Measurements from ENCODE around the gene SRRM3.

DNA sequence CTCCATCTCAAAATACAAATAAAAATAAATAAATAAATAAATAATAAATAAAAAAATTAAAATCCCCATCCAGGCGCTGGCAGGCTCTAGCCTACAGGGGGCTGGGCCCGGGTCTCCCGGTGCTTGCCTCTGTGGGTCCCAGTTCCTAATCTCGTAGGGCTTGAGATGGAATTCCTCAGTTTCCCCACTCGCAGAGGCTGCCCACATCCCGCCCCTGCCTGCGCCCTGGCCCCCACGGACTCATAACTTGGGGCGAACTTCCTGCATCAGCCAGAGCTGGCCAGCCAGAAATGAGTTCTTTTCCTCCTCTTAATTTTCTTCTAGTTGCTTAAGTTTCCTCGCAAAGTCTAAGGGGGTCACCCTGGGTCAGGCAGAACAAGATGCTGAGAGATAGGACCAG is 22.0 kb upstream of the SRRM3 start:
- TF ChIP-seq, protein P1, sequence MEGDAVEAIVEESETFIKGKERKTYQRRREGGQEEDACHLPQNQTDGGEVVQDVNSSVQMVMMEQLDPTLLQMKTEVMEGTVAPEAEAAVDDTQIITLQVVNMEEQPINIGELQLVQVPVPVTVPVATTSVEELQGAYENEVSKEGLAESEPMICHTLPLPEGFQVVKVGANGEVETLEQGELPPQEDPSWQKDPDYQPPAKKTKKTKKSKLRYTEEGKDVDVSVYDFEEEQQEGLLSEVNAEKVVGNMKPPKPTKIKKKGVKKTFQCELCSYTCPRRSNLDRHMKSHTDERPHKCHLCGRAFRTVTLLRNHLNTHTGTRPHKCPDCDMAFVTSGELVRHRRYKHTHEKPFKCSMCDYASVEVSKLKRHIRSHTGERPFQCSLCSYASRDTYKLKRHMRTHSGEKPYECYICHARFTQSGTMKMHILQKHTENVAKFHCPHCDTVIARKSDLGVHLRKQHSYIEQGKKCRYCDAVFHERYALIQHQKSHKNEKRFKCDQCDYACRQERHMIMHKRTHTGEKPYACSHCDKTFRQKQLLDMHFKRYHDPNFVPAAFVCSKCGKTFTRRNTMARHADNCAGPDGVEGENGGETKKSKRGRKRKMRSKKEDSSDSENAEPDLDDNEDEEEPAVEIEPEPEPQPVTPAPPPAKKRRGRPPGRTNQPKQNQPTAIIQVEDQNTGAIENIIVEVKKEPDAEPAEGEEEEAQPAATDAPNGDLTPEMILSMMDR (IDR thresholded peaks at IDR 0.05): no peak
- TF ChIP-seq EZH2 (IDR thresholded peaks at IDR 0.05): no peak
